HFFc6 (cell line): ENCODE data around the gene PLPP7. TPM values are rescaled to one million over a fixed set of nuclear protein-coding genes. Genes with fewer than 3 reads are reported as not detected.

Experiments used
- DNase-seq: peaks from one replicate; pipeline ENCODE4 v3.0.0-alpha.2; 2018
- H3K27ac Mint-ChIP-seq: 2 replicates; pipeline ENCODE4 v1.8.0; 2020; ENCODE audit warnings: mild to moderate bottlenecking, mixed read lengths
- H3K27me3 Mint-ChIP-seq: 2 replicates; pipeline ENCODE4 v1.8.0; 2021; ENCODE audit warnings: mild to moderate bottlenecking, moderate library complexity, mixed read lengths; ENCODE audit not compliant: insufficient read depth
- H3K36me3 Mint-ChIP-seq: 2 replicates; pipeline ENCODE4 v1.8.0; 2021; ENCODE audit warnings: low read depth, mixed read lengths
- H3K4me1 Mint-ChIP-seq: 2 replicates; pipeline ENCODE4 v1.8.0; 2020; ENCODE audit warnings: low read depth, mixed read lengths
- H3K4me3 Mint-ChIP-seq: 2 replicates; pipeline ENCODE4 v1.8.0; 2020; ENCODE audit warnings: mild to moderate bottlenecking, moderate library complexity, mixed read lengths
- H3K9me3 Mint-ChIP-seq: 2 replicates; pipeline ENCODE4 v1.8.0; 2020; ENCODE audit warnings: mild to moderate bottlenecking, mixed read lengths
- CTCF ChIP-seq: fragments of 200-600 bp; sonication (generic); IDR thresholded peaks from 2 replicates; pipeline ENCODE4 v1.5.0; 2021; ENCODE audit warnings: antibody characterized with exemption, mild to moderate bottlenecking
- total RNA-seq, 6 experiments: library from RNA; stranded (reverse); fragmentation: NEBNext Ultra II Directional; extraction: Animal tissue kit (Norgen Biotek cat#: 25700); gene quantifications; 2 replicates in 1 of 6; 3 replicates in 5 of 6; pipeline ENCODE4 v1.2.3, GENCODE V29; 2021

Gene PLPP7
- total RNA-seq, 6 experiments from 2014 or later, result 1.2 to 10.2 (median 1.9) TPM

- H3K27ac Mint-ChIP-seq, result no peak overlapping the region
- H3K27me3 Mint-ChIP-seq, result peaks cover 12% of the 10 kb centered on the region
These were observed 22.7 kb downstream of the PLPP7 start for GRCh38 chr9:131312246-131312645.

GRCh38 chr9:131312822-131313770 is 23.6 kb downstream of the PLPP7 start:
- Mint-ChIP-seq H3K4me3 (no peak overlapping the region), H3K27ac (no peak overlapping the region), H3K36me3 (no peaks in the 10 kb centered on the region), H3K9me3 (no peaks in the 10 kb centered on the region), H3K27me3 (peaks cover 12% of the 10 kb centered on the region), H3K4me1 (peaks cover 8% of the 10 kb centered on the region; the same call in 1 of the 2 replicates)
- DNase-seq, result no peak
- no peak for TF ChIP-seq CTCF

More at GRCh38 chr9:131312246-131312645, 22.7 kb downstream of the PLPP7 start:
- Mint-ChIP-seq H3K4me3 (no peak overlapping the region), H3K36me3 (no peaks in the 10 kb centered on the region), H3K4me1 (peaks cover 3% of the 10 kb centered on the region; the same call in 1 of the 2 replicates), H3K9me3 (no peaks in the 10 kb centered on the region)
- DNase-seq, result no peak
- no peak for TF ChIP-seq CTCF

GRCh38 chr9:131318231-131319085 is 28.9 kb downstream of the PLPP7 start:
- H3K36me3 Mint-ChIP-seq, result no peaks in the 10 kb centered on the region
- peaks cover 3% of the 10 kb centered on the region for H3K27me3 Mint-ChIP-seq
- TF ChIP-seq CTCF, result no peak
- no peaks in the 10 kb centered on the region for H3K9me3 Mint-ChIP-seq
- peaks cover 8% of the 10 kb centered on the region; the same call in 1 of the 2 replicates for H3K4me1 Mint-ChIP-seq
- no peak for DNase-seq
- no peak overlapping the region for H3K27ac Mint-ChIP-seq
- no peak overlapping the region for H3K4me3 Mint-ChIP-seq

GRCh38 chr9:131319486-131319885 is 30.0 kb downstream of the PLPP7 start:
- Mint-ChIP-seq H3K27ac (no peak overlapping the region), H3K9me3 (no peaks in the 10 kb centered on the region), H3K27me3 (peaks cover 4% of the 10 kb centered on the region), H3K4me1 (peaks cover 8% of the 10 kb centered on the region; the same call in 1 of the 2 replicates), H3K4me3 (no peak overlapping the region), H3K36me3 (no peaks in the 10 kb centered on the region)
- no peak for TF ChIP-seq CTCF
- DNase-seq, result no peak

- H3K9me3 Mint-ChIP-seq, result no peaks in the 10 kb centered on the region
- H3K27ac Mint-ChIP-seq, result no peak overlapping the region
- no peak overlapping the region for H3K4me3 Mint-ChIP-seq
- no peaks in the 10 kb centered on the region for H3K36me3 Mint-ChIP-seq
- H3K27me3 Mint-ChIP-seq, result peaks cover 4% of the 10 kb centered on the region
- no peak for TF ChIP-seq CTCF
- peaks cover 8% of the 10 kb centered on the region; the same call in 1 of the 2 replicates for H3K4me1 Mint-ChIP-seq
- no peak for DNase-seq
These were observed 30.6 kb downstream of the PLPP7 start for GRCh38 chr9:131320031-131320685.
